Breast epithelium (tissue), 4 donors: Measurements from ENCODE around the gene MTARC2. TPM values are rescaled to one million over a fixed set of nuclear protein-coding genes. Genes with fewer than 3 reads are reported as not detected.

ENCODE experiments used
- DNase-seq, 2 donors: peaks; one replicate each; pipeline ENCODE4 v3.0.0-alpha.2; 2019; ENCODE audit warnings: low spot score in 2 of 2
- H3K27ac ChIP-seq, 2 donors: fragments of 200-600 bp; sonication (generic) in 1 of 2; one replicate each; pipeline ENCODE4 v1.5.1; 2016 to 2019; ENCODE audit warnings: mild to moderate bottlenecking in 1 of 2
- H3K27me3 ChIP-seq, 2 donors: fragments of 200-600 bp; sonication (generic) in 1 of 2; one replicate each; pipeline versions ENCODE4 v1.5.1 to v1.6.0; 2017 to 2019; ENCODE audit warnings: control low read depth in 1 of 2, mild to moderate bottlenecking in 1 of 2
- H3K36me3 ChIP-seq: fragments of 200-600 bp; one replicate; pipeline ENCODE4 v1.5.1; 2019
- H3K4me1 ChIP-seq, 2 donors: fragments of 200-600 bp; sonication (generic); one replicate each; pipeline ENCODE4 v1.5.1; 2016 to 2019; ENCODE audit warnings: control low read depth in 1 of 2
- H3K4me3 ChIP-seq, 3 donors: fragments of 200-600 bp; sonication (generic); 1 replicate in 2 of 3; 2 replicates in 1 of 3; pipeline ENCODE4 v1.5.1; 2016 to 2019; ENCODE audit warnings: mild to moderate bottlenecking in 3 of 3, moderate library complexity in 2 of 3
- H3K9me3 ChIP-seq, 2 donors: fragments of 200-600 bp; sonication (generic) in 1 of 2; one replicate each; pipeline ENCODE4 v1.5.1; 2016 to 2019; ENCODE audit warnings: control low read depth in 1 of 2
- POLR2A ChIP-seq: fragments of 450-650 bp; IDR thresholded peaks from one replicate; pipeline ENCODE4 v1.6.1; 2016; ENCODE audit warnings: antibody characterized with exemption, mild to moderate bottlenecking, moderate library complexity
- POLR2AphosphoS5 ChIP-seq, 3 donors: sonication (generic); formaldehyde crosslinking; IDR thresholded peaks; one replicate each; pipeline ENCODE4 v1.6.1; 2017; ENCODE audit warnings: antibody characterized with exemption in 3 of 3
- intact Hi-C: fragments of 100-400 bp; cut with DNase I; formaldehyde crosslinking; loops from one replicate; pipeline ENCODE4 v1.15.1; 2023; ENCODE audit warnings: low total_unique reads
- total RNA-seq, 3 donors: library from RNA; depleted of rRNA; stranded (reverse); fragments of >200 nt; gene quantifications; one replicate each; pipeline ENCODE4 v1.1.0, GENCODE V29; 2016
- TF ChIP-seq, protein P1 (sequence below), 3 donors: fragments of 450-650 bp; IDR thresholded peaks; one replicate each; pipeline ENCODE4 v1.5.1; 2016 to 2017; ENCODE audit warnings: antibody characterized with exemption in 3 of 3, mild to moderate bottlenecking in 3 of 3, moderate library complexity in 3 of 3

The MTARC2 gene
- total RNA-seq = 10 to 100 TPM; 11.7 to 18.4 (median 15.8) TPM

- peak within 1 kb of the TSS; percentile 83 to 94 for H3K27ac ChIP-seq
- peak; percentile 45 to 56 (median 50) for TF ChIP-seq POLR2AphosphoS5 (IDR thresholded peaks at IDR 0.05)
- TF ChIP-seq, protein P1, sequence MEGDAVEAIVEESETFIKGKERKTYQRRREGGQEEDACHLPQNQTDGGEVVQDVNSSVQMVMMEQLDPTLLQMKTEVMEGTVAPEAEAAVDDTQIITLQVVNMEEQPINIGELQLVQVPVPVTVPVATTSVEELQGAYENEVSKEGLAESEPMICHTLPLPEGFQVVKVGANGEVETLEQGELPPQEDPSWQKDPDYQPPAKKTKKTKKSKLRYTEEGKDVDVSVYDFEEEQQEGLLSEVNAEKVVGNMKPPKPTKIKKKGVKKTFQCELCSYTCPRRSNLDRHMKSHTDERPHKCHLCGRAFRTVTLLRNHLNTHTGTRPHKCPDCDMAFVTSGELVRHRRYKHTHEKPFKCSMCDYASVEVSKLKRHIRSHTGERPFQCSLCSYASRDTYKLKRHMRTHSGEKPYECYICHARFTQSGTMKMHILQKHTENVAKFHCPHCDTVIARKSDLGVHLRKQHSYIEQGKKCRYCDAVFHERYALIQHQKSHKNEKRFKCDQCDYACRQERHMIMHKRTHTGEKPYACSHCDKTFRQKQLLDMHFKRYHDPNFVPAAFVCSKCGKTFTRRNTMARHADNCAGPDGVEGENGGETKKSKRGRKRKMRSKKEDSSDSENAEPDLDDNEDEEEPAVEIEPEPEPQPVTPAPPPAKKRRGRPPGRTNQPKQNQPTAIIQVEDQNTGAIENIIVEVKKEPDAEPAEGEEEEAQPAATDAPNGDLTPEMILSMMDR (IDR thresholded peaks at IDR 0.05) = no peak
- TF ChIP-seq POLR2A = peak; percentile 41
- H3K27me3 ChIP-seq = no peaks in the 10 kb centered on the region
- no peaks in the 10 kb centered on the region for H3K9me3 ChIP-seq
- H3K4me1 ChIP-seq = no peaks in the 10 kb centered on the region
- peak; percentile 71 for DNase-seq
- intact Hi-C loops = no loop called here
- H3K36me3 ChIP-seq = no peaks in the 10 kb centered on the region
- H3K4me3 ChIP-seq = peak within 1 kb of the TSS; percentile 78 to 97 (median 81)
Measured at GRCh38 chr1:220748089-220748934, at the start of gene MTARC2. MTARC2 (plus strand) TSS chr1:220748322; CDS start chr1:220748532, 210 bp downstream.

DNA sequence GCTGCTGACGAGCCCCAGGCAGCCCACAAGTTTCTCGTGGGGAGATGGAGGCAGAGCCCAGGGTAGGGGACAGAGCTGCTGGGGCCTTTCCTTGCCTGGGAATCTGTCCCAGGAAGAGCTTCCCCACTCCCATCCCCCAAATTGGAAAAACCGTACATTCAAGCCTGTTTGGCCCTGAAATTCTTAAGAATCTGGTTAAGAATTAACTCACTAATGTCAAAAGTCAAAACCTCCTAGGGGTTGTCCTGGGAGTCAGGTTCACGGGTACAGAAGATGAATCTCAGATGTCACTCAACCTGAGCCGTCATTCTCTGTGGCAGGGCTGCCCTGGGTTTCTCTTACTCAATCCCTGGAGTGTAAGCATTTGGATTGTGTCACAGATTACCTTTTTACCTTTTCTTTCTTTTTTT lies 49.5 kb upstream of the MTARC2 start:
- Histone ChIP-seq H3K4me3 (no peak overlapping the region), H3K27me3 (no peaks in the 10 kb centered on the region), H3K36me3 (no peaks in the 10 kb centered on the region), H3K9me3 (no peaks in the 10 kb centered on the region), H3K4me1 (no peaks in the 10 kb centered on the region), H3K27ac (no peak overlapping the region)
- no peak for TF ChIP-seq POLR2A
- TF ChIP-seq POLR2AphosphoS5 (IDR thresholded peaks at IDR 0.05) = no peak
- TF ChIP-seq, protein P1 (IDR thresholded peaks at IDR 0.05) = no peak
- intact Hi-C loops = no loop called here
- DNase-seq = no peak

GRCh38 chr1:220699044-220699443 lies 49.1 kb upstream of the MTARC2 start:
- Histone ChIP-seq H3K4me3 (no peak overlapping the region), H3K27me3 (no peaks in the 10 kb centered on the region), H3K27ac (no peak overlapping the region), H3K9me3 (no peaks in the 10 kb centered on the region), H3K36me3 (no peaks in the 10 kb centered on the region), H3K4me1 (no peaks in the 10 kb centered on the region)
- TF ChIP-seq POLR2A = no peak
- TF ChIP-seq, protein P1 (IDR thresholded peaks at IDR 0.05) = no peak
- no peak for TF ChIP-seq POLR2AphosphoS5 (IDR thresholded peaks at IDR 0.05)
- no peak for DNase-seq
- intact Hi-C loops = no loop called here

GRCh38 chr1:220700556-220701179 lies 47.5 kb upstream of the MTARC2 start:
- H3K9me3 ChIP-seq = no peaks in the 10 kb centered on the region
- H3K4me3 ChIP-seq = no peak overlapping the region
- H3K27me3 ChIP-seq = no peaks in the 10 kb centered on the region
- H3K4me1 ChIP-seq = no peaks in the 10 kb centered on the region
- intact Hi-C loops = no loop called here
- no peaks in the 10 kb centered on the region for H3K36me3 ChIP-seq
- TF ChIP-seq POLR2AphosphoS5 (IDR thresholded peaks at IDR 0.05) = no peak
- TF ChIP-seq, protein P1 (IDR thresholded peaks at IDR 0.05) = no peak
- TF ChIP-seq POLR2A = no peak
- no peak for DNase-seq
- H3K27ac ChIP-seq = peak overlapping the region; percentile 21 to 34

DNA sequence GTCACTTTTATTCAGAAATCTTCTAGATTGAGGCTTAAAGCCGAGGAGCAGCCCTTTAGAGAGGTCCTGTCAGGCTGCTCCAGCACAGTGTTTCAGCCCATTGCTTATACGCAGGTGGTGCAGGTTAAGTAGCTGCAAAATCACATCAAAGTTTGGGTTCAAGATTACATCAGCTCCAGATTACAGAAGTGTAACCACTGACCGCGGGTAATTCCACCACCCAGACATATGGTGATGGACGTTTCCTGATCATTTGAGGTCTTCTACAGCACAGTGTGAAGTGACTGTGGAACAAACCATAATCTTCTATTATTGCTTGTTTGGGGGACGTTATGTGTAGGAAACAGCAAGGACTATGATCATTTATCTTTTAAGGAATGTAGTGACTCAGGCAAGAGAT lies 46.1 kb upstream of the MTARC2 start:
- no peak overlapping the region for H3K4me3 ChIP-seq
- no peak for TF ChIP-seq POLR2A
- no peak for TF ChIP-seq POLR2AphosphoS5 (IDR thresholded peaks at IDR 0.05)
- TF ChIP-seq, protein P1 (IDR thresholded peaks at IDR 0.05) = no peak
- no peak for DNase-seq
- intact Hi-C loops = no loop called here
- H3K9me3 ChIP-seq = no peaks in the 10 kb centered on the region
- no peaks in the 10 kb centered on the region for H3K27me3 ChIP-seq
- H3K27ac ChIP-seq = no peak overlapping the region
- H3K4me1 ChIP-seq = no peaks in the 10 kb centered on the region
- H3K36me3 ChIP-seq = no peaks in the 10 kb centered on the region
